A549 (cell line): ENCODE data around the gene ATRX.

ENCODE experiments used
- BCL3 ChIP-seq: fragments of >200 bp; sonication (Bioruptor Twin); formaldehyde crosslinking; IDR thresholded peaks from 3 replicates; pipeline ENCODE4 v1.6.1; 2016
- CEBPB ChIP-seq, 2 experiments: fragments of >200 bp in 1 of 2; sonication (Bioruptor Twin) in 1 of 2; formaldehyde crosslinking in 1 of 2; IDR thresholded peaks; 2 replicates each; pipeline ENCODE4 v1.6.1; 2012 to 2016
- CTCF ChIP-seq: fragments of >200 bp; sonication (Bioruptor Twin); formaldehyde crosslinking; IDR thresholded peaks from 3 replicates; pipeline ENCODE4 v1.5.1; 2016
- POLR2A ChIP-seq: IDR thresholded peaks from 2 replicates; pipeline ENCODE4 v1.6.1; 2012; ENCODE audit warnings: mild to moderate bottlenecking, low read length
- RNF2 ChIP-seq: fragments of 200-600 bp; sonication (generic); IDR thresholded peaks from 2 replicates; pipeline ENCODE4 v1.6.1; 2016; ENCODE audit warnings: low read depth, mild to moderate bottlenecking, antibody characterized with exemption, moderate library complexity, borderline replicate concordance

GRCh38 chrX:77603635-77604336 lies 182.2 kb downstream of the ATRX start:
- TF ChIP-seq CEBPB (IDR thresholded peaks at IDR 0.05) = no peak
- TF ChIP-seq RNF2 = no peak
- TF ChIP-seq CTCF = no peak
- TF ChIP-seq POLR2A = no peak
- TF ChIP-seq BCL3 = no peak
